Liver (tissue), 2 donors: ENCODE measurements around the gene NIPAL4.

ENCODE experiments used
- MAX ChIP-seq: IDR thresholded peaks from 2 replicates; pipeline ENCODE4 v1.6.1; 2016; ENCODE audit warnings: antibody characterized with exemption
- TAF1 ChIP-seq: conservative IDR thresholded peaks from 2 replicates; pipeline ENCODE4 v1.6.1; 2016; ENCODE audit warnings: antibody characterized with exemption, mild to moderate bottlenecking
- donor health status: healthy.

GRCh38 chr5:157443041-157443549 is 16.9 kb upstream of the NIPAL4 start:
- TF ChIP-seq MAX (no peak), TAF1 (no peak)
